Activated naive CD4-positive, alpha-beta T cell treated with anti-CD3 and anti-CD28 coated beads, Interleukin-2, amount 50 U/mL, for 72 hours (primary cell): ENCODE results near the gene BTBD3. TPM values are rescaled to one million over a fixed set of nuclear protein-coding genes. Genes with fewer than 3 reads are reported as not detected.

Experiments
- ATAC-seq, 2 donors: fragments of 150-1000 bp; cut with Tn5 transposase; 2 replicates each; pipeline ENCODE4 v1.10.0; 2021; ENCODE audit warnings: mild to moderate bottlenecking in 2 of 2, moderate library complexity in 2 of 2
- DNase-seq, 2 donors: peaks; one replicate each; pipeline ENCODE4 v3.0.0; 2021 to 2022; ENCODE audit warnings: low spot score in 2 of 2
- H3K27ac Mint-ChIP-seq, 2 donors: one replicate each; pipeline ENCODE4 v1.8.0; 2022; ENCODE audit warnings: mild to moderate bottlenecking in 2 of 2, mixed read lengths in 2 of 2
- H3K36me3 Mint-ChIP-seq, 2 donors: one replicate each; pipeline ENCODE4 v1.8.0; 2022; ENCODE audit warnings: mixed read lengths in 2 of 2
- H3K9me3 Mint-ChIP-seq, 2 donors: one replicate each; pipeline ENCODE4 v1.8.0; 2022; ENCODE audit warnings: mixed read lengths in 2 of 2
- total RNA-seq, 2 donors: library from RNA; stranded (reverse); gene quantifications; one replicate each; pipeline ENCODE4 v1.2.3, GENCODE V29; 2022

Gene BTBD3
- total RNA-seq = 10 to 100 TPM; 10.2 to 11.9 TPM

DNA sequence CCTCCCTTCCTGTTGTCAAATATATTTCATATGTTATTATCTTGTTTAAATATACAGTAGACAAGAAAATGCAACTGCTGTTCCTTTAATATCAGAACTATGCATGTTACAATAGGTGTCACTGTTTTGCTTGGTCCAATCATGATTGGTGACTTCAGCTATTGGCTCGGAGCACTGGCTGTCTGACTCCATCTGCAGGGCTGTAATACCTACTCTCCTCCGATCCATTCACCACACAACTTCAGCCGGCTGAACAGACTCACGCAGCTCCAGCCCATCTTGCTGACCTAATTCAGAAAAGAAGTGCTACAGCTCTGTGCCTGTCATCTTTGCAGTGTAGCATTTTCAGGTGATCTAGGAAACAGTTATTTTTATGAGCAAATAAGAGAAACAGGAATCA lies at the start of gene BTBD3:
Gene BTBD3 (plus strand): TSS at position 231 of the 400 bp plus-strand sequence. CDS start 383 bp downstream, outside the sequence.
- DNase-seq = no peak
- ATAC-seq = peak in 1 of 2 donors; percentile 48
- no peaks in the 10 kb centered on the region for H3K9me3 Mint-ChIP-seq
- H3K36me3 Mint-ChIP-seq = no peaks in the 10 kb centered on the region
- no peak within 1 kb of the TSS for H3K27ac Mint-ChIP-seq

DNA sequence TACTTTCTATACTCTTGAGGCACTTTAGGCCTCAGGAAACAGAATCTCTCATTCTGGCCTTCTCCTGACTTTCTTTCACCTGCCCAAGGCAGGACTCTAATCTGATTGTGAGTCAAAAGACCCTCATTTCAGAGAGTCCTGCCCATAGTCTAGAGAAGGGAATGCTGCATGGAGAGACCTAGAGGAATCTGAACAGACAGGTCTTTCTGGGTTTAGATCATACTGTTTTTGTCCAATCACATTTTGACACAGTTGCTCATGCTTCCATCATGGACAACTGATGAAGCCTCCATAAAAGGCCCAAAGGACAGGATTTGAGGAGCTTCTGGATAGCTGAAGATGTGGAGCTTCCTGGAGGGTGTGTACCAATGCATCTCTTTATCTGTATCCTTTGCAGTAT lies 48.1 kb upstream of the BTBD3 start:
- ATAC-seq (no peak), DNase-seq (no peak)
- Mint-ChIP-seq H3K9me3 (peaks cover 0 to 20% of the 10 kb centered on the region in 2 donors), H3K27ac (no peak overlapping the region), H3K36me3 (peaks cover 0 to 4% of the 10 kb centered on the region in 2 donors)

DNA sequence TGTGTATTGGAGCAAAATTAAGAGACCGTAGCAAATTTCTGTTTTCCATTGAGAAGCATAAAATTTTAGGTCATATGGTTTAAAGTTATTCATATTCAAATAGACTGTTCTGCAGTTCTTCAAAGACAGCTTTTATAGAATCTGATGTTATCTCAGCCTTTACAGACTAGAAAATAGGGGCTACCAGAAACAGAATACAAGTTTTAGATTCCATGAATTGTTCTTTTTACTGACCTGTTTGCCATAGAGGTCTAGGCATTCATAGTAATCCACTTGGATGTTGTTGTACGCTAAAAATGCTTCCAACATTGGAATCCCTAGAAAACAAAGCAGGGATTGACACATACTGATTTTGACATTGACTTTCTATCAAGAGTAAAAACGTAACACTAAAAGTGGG lies 47.3 kb upstream of the BTBD3 start:
- Mint-ChIP-seq H3K36me3 (peaks cover 0 to 4% of the 10 kb centered on the region in 2 donors), H3K9me3 (peaks cover 0 to 17% of the 10 kb centered on the region in 2 donors), H3K27ac (no peak overlapping the region)
- ATAC-seq (no peak), DNase-seq (no peak)

GRCh38 chr20:11876555-11876954 lies 41.1 kb upstream of the BTBD3 start:
- ATAC-seq (no peak), DNase-seq (no peak)
- Mint-ChIP-seq H3K27ac (no peak overlapping the region), H3K36me3 (peaks cover 0 to 4% of the 10 kb centered on the region in 2 donors), H3K9me3 (peaks cover 0 to 14% of the 10 kb centered on the region in 2 donors)

DNA sequence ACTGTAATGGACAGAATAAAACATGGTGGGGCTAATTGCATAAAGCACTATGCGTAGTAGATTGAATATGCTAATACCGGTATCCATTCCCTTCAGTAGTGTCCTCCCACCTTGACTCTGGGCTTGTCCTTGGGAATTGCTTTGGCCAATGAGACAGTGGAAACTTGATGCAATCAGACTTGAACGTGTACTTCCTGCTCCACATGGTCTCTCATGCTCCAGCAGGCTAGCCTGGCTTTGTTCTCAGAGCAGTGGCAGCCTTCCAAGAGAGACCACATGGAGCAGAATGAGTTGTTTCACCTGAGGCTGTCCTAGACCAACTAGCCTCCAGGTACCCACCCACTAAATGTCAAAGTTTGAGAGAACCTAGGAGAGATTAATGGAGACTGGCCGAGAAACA lies 37.0 kb upstream of the BTBD3 start:
- DNase-seq (no peak), ATAC-seq (no peak)
- Mint-ChIP-seq H3K36me3 (no peaks in the 10 kb centered on the region), H3K27ac (no peak overlapping the region), H3K9me3 (peaks cover 0 to 3% of the 10 kb centered on the region in 2 donors)

DNA sequence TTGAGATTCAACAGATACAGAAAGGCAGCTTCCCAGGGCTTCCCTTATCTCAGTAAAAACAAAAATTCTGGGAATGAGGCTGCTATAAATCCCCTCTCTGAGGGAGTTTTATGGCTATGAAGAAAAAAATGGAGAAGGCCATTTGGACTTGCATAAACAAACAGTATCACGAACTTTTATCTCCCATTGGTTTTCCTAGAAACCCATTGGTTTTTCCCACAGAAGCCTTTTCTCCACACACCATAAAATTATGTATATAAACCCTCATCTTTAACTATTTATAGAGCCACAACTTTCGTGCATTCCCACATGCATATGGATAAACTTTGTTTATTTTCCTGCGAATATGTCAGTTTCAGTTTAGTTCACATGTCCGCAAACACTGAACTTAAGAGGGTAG lies 36.2 kb upstream of the BTBD3 start:
- H3K9me3 Mint-ChIP-seq = peaks cover 0 to 3% of the 10 kb centered on the region in 2 donors
- no peak for DNase-seq
- ATAC-seq = no peak
- H3K36me3 Mint-ChIP-seq = no peaks in the 10 kb centered on the region
- no peak overlapping the region for H3K27ac Mint-ChIP-seq

DNA sequence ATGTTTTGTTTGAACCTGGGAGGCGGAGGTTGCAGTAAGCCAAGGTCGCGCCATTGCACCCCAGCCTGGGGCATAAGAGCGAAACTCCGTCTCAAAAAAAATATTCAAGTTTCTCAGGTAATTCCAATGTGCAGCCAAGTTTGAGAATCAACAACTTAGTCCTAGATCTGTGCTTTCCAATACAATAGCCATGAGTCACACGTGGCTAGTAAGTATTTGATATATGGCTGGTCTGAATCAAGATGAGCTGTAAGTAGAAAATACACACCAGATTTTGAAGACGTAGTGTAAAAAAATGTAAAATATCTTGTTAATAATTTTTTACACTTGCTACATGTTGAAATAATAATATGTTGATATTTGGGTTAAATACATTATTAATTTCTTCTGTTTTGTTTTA lies 35.0 kb upstream of the BTBD3 start:
- Mint-ChIP-seq H3K36me3 (no peaks in the 10 kb centered on the region), H3K27ac (no peak overlapping the region), H3K9me3 (peaks cover 0 to 3% of the 10 kb centered on the region in 2 donors)
- DNase-seq (no peak), ATAC-seq (no peak)

- Mint-ChIP-seq H3K36me3 (peaks cover 0 to 7% of the 10 kb centered on the region in 2 donors), H3K27ac (no peak overlapping the region), H3K9me3 (no peaks in the 10 kb centered on the region)
- DNase-seq (no peak), ATAC-seq (no peak)
Measured at GRCh38 chr20:11888648-11889047, 29.0 kb upstream of the BTBD3 start.

GRCh38 chr20:11890331-11891076 lies 27.2 kb upstream of the BTBD3 start:
- H3K27ac Mint-ChIP-seq = no peak overlapping the region
- H3K36me3 Mint-ChIP-seq = peaks cover 0 to 7% of the 10 kb centered on the region in 2 donors
- H3K9me3 Mint-ChIP-seq = no peaks in the 10 kb centered on the region
- ATAC-seq (peak; percentile 68 to 75), DNase-seq (peak; percentile 74 to 76)

- DNase-seq = peak in 1 of 2 donors; percentile 32
- ATAC-seq = peak; percentile 30 to 35
- H3K27ac Mint-ChIP-seq = peak overlapping the region; percentile 76 to 77
- H3K36me3 Mint-ChIP-seq = peaks cover 0 to 7% of the 10 kb centered on the region in 2 donors
- H3K9me3 Mint-ChIP-seq = no peaks in the 10 kb centered on the region
Measured at GRCh38 chr20:11891077-11891775, 26.5 kb upstream of the BTBD3 start.

- ATAC-seq (peak; percentile 81 to 82), DNase-seq (peak; percentile 58 to 64)
- Mint-ChIP-seq H3K36me3 (peaks cover 0 to 7% of the 10 kb centered on the region in 2 donors), H3K27ac (peak overlapping the region; percentile 76 to 77), H3K9me3 (no peaks in the 10 kb centered on the region)
Measured at GRCh38 chr20:11891776-11892545, 25.7 kb upstream of the BTBD3 start.

DNA sequence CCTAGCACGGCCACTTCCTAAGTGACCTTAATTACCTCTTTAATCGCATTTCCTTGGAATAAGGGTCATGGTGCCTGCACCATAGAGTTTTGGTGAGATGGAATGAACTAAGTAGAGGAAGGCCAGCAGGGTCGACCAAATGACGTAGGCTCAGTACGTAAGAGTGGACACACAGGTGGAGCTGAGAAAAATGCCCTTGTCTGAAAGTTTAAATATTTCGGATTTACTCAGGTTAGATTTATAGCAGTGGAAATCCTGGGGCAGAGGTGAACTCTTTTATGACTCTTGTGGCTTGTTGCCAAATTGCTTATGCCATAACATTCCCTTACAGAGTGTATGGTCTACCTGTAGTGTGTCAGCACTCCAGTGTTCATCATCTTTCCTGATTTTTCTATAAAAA lies 23.6 kb upstream of the BTBD3 start:
- ATAC-seq (no peak), DNase-seq (no peak)
- H3K9me3 Mint-ChIP-seq = no peaks in the 10 kb centered on the region
- peaks cover 0 to 7% of the 10 kb centered on the region in 2 donors for H3K36me3 Mint-ChIP-seq
- H3K27ac Mint-ChIP-seq = no peak overlapping the region

- Mint-ChIP-seq H3K9me3 (no peaks in the 10 kb centered on the region), H3K36me3 (peaks cover 0 to 4% of the 10 kb centered on the region in 2 donors), H3K27ac (no peak overlapping the region)
- no peak for DNase-seq
- ATAC-seq = no peak
Measured at GRCh38 chr20:11895861-11896387, 21.8 kb upstream of the BTBD3 start.

GRCh38 chr20:11901127-11901526 lies 16.6 kb upstream of the BTBD3 start:
- Mint-ChIP-seq H3K27ac (no peak overlapping the region), H3K36me3 (peaks cover 6 to 8% of the 10 kb centered on the region in 2 donors), H3K9me3 (no peaks in the 10 kb centered on the region)
- DNase-seq (no peak), ATAC-seq (no peak)

DNA sequence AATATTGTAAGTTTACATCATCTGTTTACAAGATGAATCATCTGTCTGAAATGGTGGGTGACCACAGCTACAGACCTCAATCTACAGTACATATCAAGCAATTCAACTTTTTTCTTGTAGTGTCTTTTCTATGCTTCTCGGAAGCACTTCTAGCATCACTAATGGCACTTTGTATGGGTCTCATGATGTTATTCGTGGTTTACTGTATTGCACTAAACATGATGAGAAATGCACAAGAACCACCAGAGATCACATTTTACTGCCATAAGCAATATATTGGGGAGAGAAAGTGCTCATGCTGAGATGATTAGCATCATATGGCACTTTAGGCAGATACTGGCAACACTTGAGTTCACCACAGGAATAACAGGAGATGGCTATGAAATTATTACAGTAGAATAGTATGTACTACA lies 15.4 kb upstream of the BTBD3 start:
- H3K36me3 Mint-ChIP-seq = peaks cover 6 to 8% of the 10 kb centered on the region in 2 donors
- H3K27ac Mint-ChIP-seq = no peak overlapping the region
- no peaks in the 10 kb centered on the region for H3K9me3 Mint-ChIP-seq
- no peak for DNase-seq
- no peak for ATAC-seq

DNA sequence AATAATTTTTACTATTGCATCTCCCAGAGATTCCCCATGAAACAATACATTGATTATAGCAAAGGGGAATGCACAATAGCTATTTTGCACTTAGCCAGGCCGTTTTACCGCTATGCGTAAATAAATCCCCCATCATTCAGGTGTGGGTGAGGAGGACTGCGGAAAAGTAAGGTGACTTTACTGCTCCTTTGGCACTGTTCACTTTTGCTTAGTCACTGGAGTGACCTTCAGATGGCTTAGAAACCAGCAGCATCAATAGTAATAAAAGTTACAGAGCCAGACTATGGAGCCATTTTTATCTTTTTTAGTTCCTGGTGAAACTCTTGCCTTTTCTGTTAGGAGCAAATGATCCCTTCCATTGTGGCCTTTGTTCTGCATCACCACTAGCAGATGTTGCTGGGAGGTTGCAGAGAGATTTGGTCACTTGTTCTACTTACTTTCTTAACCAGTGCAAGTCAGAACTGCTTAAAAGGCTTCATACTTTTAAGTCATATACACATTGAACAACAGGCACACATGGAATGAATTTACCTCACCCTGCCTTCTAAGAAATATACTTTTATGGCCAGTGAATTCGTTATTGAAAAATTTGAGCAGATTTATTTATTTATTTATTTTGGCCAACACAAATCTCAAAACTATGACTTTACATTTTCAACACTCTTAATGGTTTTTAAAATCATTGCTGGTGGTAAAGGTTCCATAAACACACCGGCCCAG lies 12.1 kb upstream of the BTBD3 start:
- DNase-seq = no peak
- Mint-ChIP-seq H3K36me3 (peaks cover 4 to 6% of the 10 kb centered on the region in 2 donors), H3K9me3 (no peaks in the 10 kb centered on the region), H3K27ac (no peak overlapping the region)
- ATAC-seq = no peak
